ENCODE results near the gene RANBP3L.
"Not testable (repeated sequence)": the region's sequence is repeated elsewhere in the genome, so short reads cannot be mapped to it uniquely, and the experiment has no call there.

RANBP3L gene

GRCh38 chr5:36301858-36302603 is at the start of gene RANBP3L:
TSS of gene RANBP3L (minus strand) at chr5:36301902. CDS start at chr5:36301416, 486 bp downstream.
- Mint-ChIP-seq H3K27me3 (peaks cover 5% of the 10 kb centered on the region), H3K4me3 (peak within 1 kb of the TSS; percentile 2 to 18), H3K9me3 (no peaks in the 10 kb centered on the region), H3K4me1 (peaks cover 9% of the 10 kb centered on the region), H3K27ac (peak within 1 kb of the TSS; percentile 15 to 34)
- DNase-seq (no peak), ATAC-seq (peak; percentile 57)

DNA sequence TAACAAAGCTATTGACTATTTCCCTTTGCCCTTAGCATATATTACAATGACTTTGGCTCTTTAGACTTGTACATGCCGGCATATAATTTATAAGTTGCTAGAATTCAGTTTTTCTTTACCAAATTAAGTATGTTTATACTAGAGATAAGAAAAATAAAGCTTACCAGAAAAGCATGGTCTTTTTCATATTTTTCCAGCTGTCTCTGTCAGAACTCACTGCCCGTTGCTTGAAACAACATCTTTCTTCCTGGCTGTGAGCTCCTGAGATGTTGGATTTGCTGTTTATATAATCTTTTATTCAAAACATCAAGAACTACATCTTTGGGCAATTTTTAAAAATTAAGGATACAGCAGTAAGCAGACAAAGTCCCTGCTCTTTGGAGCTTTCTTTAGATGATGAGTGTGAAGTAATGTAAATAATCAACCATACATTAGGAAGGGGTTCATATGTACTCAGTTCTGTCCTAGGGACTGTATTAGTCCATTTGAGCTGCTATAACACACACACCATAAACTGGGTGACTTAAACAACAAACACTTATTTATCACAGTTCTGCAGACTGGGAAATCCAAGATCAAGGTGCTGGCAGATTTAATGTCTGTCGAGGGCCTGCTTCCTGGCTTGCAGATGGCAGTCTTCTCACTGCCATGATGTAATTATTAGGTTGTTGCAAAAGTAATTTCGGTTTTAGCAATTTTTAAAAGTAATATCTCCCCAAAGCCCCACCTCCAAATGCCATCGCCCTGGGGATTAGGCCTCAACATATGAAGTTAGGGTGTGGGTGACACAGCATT is 45.4 kb upstream of the RANBP3L start:
- DNase-seq (no peak), ATAC-seq (no peak)
- Mint-ChIP-seq H3K9me3 (no peaks in the 10 kb centered on the region), H3K27me3 (no peaks in the 10 kb centered on the region), H3K4me1 (no peaks in the 10 kb centered on the region), H3K27ac (no peak overlapping the region), H3K4me3 (no peak overlapping the region)

GRCh38 chr5:36344899-36345298 is 43.2 kb upstream of the RANBP3L start:
- H3K27ac Mint-ChIP-seq = no peak overlapping the region
- H3K27me3 Mint-ChIP-seq = peaks cover 1% of the 10 kb centered on the region
- no peaks in the 10 kb centered on the region for H3K9me3 Mint-ChIP-seq
- no peak for ATAC-seq
- DNase-seq = no peak
- H3K4me1 Mint-ChIP-seq = no peaks in the 10 kb centered on the region
- no peak overlapping the region for H3K4me3 Mint-ChIP-seq

DNA sequence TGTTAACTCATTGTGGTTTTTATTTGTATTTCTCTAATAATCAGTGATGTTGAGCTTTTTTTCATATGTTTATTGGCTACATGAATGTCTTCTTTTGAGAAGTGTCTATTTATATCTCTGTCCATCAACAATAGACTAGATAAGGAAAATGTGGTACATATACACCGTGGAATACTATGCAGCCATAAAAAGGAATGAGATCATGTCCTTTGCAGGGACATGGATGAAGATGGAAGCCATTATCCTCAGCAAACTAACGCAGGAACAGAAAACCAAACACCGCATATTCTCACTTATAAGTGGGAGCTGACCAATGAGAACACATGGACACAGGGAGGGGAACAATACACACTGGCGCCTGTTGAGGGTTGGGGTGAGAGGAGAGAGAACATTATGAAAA is 40.0 kb upstream of the RANBP3L start:
- H3K27ac Mint-ChIP-seq, H3K9me3 Mint-ChIP-seq, H3K4me1 Mint-ChIP-seq, DNase-seq, H3K4me3 Mint-ChIP-seq, ATAC-seq: not testable (repeated sequence)
- peaks cover 10% of the 10 kb centered on the region for H3K27me3 Mint-ChIP-seq

DNA sequence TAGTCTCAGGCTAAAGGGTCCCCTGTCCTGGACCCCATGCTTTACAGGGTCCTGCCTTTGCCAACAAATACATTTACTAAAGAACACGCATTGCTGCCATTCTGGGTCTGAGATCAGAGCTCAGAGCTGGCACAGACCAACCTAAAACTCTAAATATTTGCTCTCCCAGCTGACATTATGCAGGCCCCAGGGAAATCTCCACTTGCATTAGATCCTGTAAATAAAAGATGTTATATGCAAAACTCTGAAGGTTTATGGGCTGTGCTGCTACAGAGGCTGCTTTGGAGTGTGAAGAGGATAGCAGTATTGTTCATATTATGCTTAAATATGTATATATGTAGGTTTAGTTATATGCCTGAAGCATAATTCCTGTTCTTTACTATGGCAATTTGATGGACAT is 35.9 kb upstream of the RANBP3L start:
- no peak for DNase-seq
- Mint-ChIP-seq H3K9me3 (peaks cover 0 to 4% of the 10 kb centered on the region in 2 donors), H3K27me3 (peaks cover 10% of the 10 kb centered on the region), H3K4me3 (no peak overlapping the region), H3K27ac (no peak overlapping the region), H3K4me1 (no peaks in the 10 kb centered on the region)
- no peak for ATAC-seq

- ATAC-seq (no peak), DNase-seq (no peak)
- Mint-ChIP-seq H3K4me3 (no peak overlapping the region), H3K4me1 (no peaks in the 10 kb centered on the region), H3K9me3 (peaks cover 0 to 6% of the 10 kb centered on the region in 2 donors), H3K27ac (no peak overlapping the region), H3K27me3 (peaks cover 3% of the 10 kb centered on the region)
Measured at GRCh38 chr5:36334315-36334714, 32.6 kb upstream of the RANBP3L start.

DNA sequence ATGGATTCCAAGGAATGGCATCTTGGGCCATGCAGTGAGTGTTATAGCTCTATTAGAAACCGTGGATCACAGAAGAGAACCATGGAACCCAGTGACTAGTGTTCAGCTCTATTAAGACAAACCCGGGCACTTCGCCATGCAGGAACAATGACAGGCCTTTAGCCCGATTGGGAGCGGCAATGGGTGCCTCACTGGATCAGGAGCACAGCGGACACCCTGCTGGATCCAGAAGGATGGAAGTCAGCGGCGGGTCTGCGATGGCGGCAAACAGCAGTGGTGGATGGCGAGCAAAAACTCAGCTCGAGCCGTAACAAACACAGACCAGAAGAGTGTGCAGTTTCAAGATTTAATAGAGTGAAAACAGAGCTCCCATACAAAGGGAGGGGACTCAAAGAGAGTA is 31.0 kb upstream of the RANBP3L start:
- not testable (repeated sequence) for H3K9me3 Mint-ChIP-seq, ATAC-seq, DNase-seq, H3K4me1 Mint-ChIP-seq, H3K4me3 Mint-ChIP-seq, H3K27me3 Mint-ChIP-seq
- H3K27ac Mint-ChIP-seq = peak overlapping the region in 1 of 2 donors; percentile 71

DNA sequence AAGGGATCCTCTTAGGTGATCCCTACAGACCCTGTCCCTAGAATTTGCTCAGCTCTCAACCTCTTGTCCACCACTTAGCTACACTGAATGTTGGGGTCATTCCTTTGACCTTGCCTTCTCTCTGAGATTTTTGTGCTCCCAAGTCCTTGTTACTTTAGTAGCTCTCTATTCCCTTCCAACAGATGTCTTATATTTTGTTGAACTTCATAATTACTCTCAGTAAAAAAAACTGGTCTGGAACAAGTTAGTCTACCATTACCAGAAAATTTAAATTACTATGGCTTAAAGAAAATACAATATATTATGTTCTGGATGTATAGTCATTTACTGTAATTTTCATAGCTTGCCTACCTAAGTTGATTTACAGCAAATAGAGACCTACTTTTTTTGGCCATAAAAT is 23.5 kb upstream of the RANBP3L start:
- Mint-ChIP-seq H3K4me3 (no peak overlapping the region), H3K9me3 (peaks cover 0 to 5% of the 10 kb centered on the region in 2 donors), H3K4me1 (no peaks in the 10 kb centered on the region), H3K27me3 (peaks cover 6% of the 10 kb centered on the region), H3K27ac (no peak overlapping the region)
- DNase-seq (no peak), ATAC-seq (no peak)

DNA sequence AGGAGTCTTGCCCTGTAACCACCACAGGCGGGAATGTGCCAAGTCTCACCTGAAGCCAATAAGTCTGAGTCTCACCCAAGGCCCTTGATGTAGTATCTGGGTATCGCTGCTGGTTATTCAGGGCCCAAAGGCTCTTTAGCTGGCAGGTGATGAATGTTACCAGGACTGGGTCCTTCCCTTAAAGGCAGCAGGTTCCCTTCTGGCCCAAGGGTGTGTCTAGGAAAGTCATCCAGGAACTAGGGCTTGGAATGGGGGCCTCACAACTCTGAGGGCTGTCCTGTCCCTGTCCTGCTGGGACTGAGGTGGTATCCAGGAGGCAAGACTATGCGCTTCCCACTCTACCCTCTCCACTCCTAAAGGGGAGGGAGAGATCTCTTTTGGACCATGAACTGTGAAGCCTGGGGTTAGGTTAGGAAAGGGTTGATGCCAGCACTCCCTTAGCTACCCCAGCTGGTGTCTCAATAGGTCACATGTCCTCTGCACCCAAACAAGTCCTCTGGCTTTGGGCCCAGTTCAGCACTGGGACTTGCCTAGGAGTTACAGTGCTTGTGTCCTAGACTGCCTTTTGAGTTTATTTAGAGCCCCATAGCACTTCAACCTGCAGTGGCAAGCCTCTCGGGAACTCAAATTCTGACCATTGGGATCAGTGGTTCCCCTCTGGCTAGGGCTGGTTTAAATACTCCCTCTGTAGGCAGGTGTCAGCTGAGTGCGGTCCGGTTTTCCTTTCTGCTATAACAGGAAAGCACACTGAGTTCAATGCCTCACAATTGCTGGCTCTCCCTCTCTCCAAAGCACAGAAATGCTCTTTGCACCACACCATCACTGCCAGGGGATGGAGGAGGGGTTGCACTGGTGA is 22.5 kb upstream of the RANBP3L start:
- no peak overlapping the region for H3K27ac Mint-ChIP-seq
- H3K9me3 Mint-ChIP-seq = peaks cover 0 to 5% of the 10 kb centered on the region in 2 donors
- peaks cover 6% of the 10 kb centered on the region for H3K27me3 Mint-ChIP-seq
- no peak for ATAC-seq
- H3K4me3 Mint-ChIP-seq = no peak overlapping the region
- DNase-seq = no peak
- H3K4me1 Mint-ChIP-seq = no peaks in the 10 kb centered on the region

DNA sequence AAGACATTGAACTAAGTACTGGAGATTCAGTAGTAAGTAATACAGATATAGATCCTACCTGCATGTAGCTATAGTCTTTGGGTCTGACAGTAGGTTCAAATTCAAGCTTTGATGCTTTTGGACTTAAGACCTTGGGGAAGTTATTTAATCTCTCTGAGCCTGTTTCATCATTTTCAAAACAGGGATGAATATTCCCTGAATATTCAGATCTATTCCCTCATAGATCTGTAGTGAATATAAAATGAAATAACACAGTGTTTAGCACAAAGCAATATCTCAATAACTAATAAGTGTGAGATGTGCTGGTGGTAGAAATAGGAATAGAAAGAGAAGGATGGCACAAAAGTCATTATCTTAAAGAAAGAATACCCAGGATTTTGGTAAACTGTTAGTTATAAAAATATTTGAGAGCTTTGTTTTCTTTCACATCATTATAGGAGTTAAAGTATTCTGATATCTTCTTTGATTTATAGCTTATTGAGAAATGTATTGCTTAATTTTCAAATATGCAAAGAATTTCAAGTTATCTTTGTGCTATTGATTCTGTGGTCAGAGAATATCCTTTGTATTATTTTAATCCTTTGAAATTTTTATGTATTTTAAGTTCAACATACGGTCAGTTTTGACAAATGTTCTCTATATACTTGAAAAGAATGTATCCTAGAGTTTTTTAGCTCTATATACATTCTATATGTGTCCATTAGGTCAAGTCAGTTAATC is 11.4 kb upstream of the RANBP3L start:
- Mint-ChIP-seq H3K27ac (no peak overlapping the region), H3K9me3 (no peaks in the 10 kb centered on the region), H3K4me1 (peaks cover 5% of the 10 kb centered on the region), H3K27me3 (peaks cover 45% of the 10 kb centered on the region), H3K4me3 (no peak overlapping the region)
- ATAC-seq (no peak), DNase-seq (no peak)

DNA sequence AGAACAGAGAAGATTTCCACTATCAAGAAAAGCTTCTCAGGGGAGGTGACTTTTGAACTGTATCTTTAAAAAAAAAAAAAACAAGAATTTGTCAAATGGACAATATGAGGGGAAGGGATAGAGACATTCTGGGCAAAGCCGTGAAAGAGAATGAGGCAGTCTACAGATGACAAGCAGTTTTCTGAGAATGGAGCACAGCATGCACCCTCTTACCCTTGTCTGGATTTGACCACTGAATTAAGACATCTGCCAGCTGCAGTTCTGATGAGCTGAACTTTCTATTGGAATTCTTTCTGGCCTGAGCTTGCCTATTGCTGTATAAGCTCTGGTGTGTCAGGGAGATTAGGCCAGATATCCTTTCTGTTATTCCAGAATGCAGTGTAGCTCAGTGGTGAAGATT is 10.3 kb upstream of the RANBP3L start:
- DNase-seq (no peak), ATAC-seq (no peak)
- Mint-ChIP-seq H3K4me1 (peaks cover 5% of the 10 kb centered on the region), H3K4me3 (no peak overlapping the region), H3K27me3 (peaks cover 41% of the 10 kb centered on the region), H3K27ac (no peak overlapping the region), H3K9me3 (no peaks in the 10 kb centered on the region)

DNA sequence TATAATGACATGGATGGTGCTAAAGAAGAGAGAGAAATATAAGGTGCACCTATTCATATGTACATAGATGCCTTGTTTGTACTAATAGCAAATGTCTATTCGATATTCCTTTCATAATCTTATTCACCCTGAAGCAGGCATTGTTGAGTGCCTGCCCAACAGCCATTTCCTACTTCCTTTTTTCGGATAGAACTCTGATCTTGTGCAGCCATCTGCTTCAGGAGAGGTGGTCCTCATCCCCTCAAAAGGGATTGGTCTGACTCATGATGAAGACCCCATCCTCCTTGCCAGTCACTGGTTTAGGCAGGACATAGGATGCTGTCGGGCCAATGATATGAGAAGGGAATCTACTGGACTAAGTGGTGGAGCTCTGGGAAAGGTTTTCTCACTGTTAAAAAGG is 8.4 kb upstream of the RANBP3L start:
- no peaks in the 10 kb centered on the region for H3K9me3 Mint-ChIP-seq
- H3K4me3 Mint-ChIP-seq = no peak overlapping the region
- peaks cover 28% of the 10 kb centered on the region for H3K27me3 Mint-ChIP-seq

GRCh38 chr5:36305571-36306326 is 4.0 kb upstream of the RANBP3L start:
- no peak overlapping the region for H3K4me3 Mint-ChIP-seq
- DNase-seq = peak in 1 of 2 donors; percentile 16
- peak overlapping the region in 1 of 2 donors; percentile 63 for H3K27ac Mint-ChIP-seq
- H3K27me3 Mint-ChIP-seq = peaks cover 16% of the 10 kb centered on the region
- H3K4me1 Mint-ChIP-seq = peaks cover 9% of the 10 kb centered on the region
- H3K9me3 Mint-ChIP-seq = no peaks in the 10 kb centered on the region
- ATAC-seq = peak; percentile 72

More for the DNA sequence above, 8.4 kb upstream of the RANBP3L start:
- peaks cover 5% of the 10 kb centered on the region for H3K4me1 Mint-ChIP-seq
- no peak overlapping the region for H3K27ac Mint-ChIP-seq
- DNase-seq (no peak), ATAC-seq (no peak)

DNA sequence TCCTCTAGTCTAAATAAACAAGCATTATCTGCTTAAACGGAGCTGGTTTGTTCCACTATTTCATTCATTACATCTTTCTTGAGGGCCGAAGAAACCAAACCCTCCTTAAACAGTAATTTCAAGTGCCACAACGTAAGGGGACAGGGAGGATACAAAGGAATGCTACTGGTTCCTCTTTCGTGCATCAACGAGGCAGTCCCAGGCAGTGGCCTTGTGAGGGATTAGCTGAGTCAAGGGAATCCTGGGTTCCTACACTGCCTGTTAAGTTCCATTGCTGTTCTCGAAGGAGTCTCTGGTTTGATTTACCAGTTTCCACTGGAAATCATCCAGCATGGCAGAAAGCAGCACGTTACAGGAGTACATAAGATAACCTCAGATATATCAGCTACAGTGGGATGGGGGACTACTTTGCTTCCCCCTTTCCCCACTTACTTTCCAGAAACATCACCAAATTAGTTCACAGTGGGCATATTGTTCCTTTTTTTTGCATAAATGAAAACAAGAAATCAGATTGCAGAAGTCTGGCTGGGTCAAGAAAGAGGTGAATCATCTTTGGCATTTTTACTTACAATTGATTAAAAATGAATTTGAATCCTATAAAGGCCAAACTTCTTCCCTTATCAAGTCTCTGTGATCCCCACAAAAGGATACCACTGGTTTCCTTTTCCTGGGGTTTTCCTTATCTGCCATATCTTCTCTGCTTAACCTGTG is 2.5 kb upstream of the RANBP3L start:
- no peak overlapping the region for H3K27ac Mint-ChIP-seq
- H3K4me1 Mint-ChIP-seq = peaks cover 9% of the 10 kb centered on the region
- DNase-seq = no peak
- no peak overlapping the region for H3K4me3 Mint-ChIP-seq
- H3K27me3 Mint-ChIP-seq = peaks cover 5% of the 10 kb centered on the region
- H3K9me3 Mint-ChIP-seq = no peaks in the 10 kb centered on the region
- no peak for ATAC-seq

Measured in stimulated activated naive CD8-positive, alpha-beta T cell treated with anti-CD3 and anti-CD28 coated beads, Interleukin-15, amount 100 ng/mL, for 72 hours (primary cell).